GM12891 (cell line): ENCODE data around the gene SFRP5.

Experiments used
- POLR2A ChIP-seq: IDR thresholded peaks from 2 replicates; pipeline ENCODE4 v1.6.1; 2011; ENCODE audit warnings: low read depth, low read length, control low read depth
- TAF1 ChIP-seq: IDR thresholded peaks from 2 replicates; pipeline ENCODE4 v1.6.1; 2011; ENCODE audit warnings: low read depth, low read length, control low read depth

DNA sequence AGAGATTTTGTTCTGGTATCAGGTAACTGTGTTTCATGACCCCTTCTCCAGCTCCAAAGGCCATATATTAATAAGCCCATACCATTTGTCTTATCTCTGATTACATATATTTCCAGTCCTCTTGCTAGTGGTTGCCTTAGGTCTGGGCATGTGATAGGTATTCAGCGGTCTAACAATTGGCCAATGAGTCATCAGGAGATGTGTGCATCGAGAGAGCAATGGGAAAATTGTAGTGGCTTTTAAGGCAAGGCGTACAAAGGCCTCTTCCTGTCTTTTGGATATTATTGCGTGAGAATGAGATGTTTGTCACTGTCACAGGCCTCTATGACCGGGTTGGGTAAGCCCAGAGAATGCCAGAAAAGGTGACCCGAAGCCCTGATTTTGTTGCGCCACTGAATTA, 38.6 kb upstream of the SFRP5 start:
- TF ChIP-seq POLR2A: no peak
- no peak for TF ChIP-seq TAF1
